Stimulated activated CD4-positive, alpha-beta T cell treated with anti-CD3 and anti-CD28 coated beads, TNF-alpha, amount 100 ng/mL, for 48 hours (primary cell): ENCODE results near the gene SNRPB.

Experiments
- DNase-seq, 3 donors: peaks; one replicate each; pipeline ENCODE4 v3.0.0-alpha.2; 2020; ENCODE audit warnings: low read depth in 3 of 3

The SNRPB gene

GRCh38 chr20:2429051-2429450 lies 41.5 kb downstream of the SNRPB start:
- no peak for DNase-seq

GRCh38 chr20:2421247-2421646 lies 49.3 kb downstream of the SNRPB start:
- no peak for DNase-seq

DNA sequence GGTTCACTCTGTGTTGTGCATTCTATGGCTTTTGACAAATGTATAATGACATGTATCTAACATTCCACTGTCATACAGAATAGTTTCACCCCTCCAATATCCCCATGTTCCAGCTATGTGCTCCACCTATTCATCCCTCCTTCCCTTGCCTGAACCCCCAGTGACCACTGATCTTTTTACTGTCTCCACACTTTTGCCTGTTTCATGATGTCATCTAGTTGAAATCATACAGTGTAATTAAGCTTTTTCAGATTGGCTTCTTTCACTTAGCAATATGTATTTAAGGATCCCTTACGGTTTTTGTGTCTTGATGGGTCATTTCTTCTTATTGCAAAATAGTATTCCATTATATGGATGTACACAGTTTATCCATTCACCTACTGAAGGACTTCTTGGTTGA lies 50.1 kb downstream of the SNRPB start:
- DNase-seq: no peak

- no peak for DNase-seq
Measured at GRCh38 chr20:2418388-2418787, 52.2 kb downstream of the SNRPB start.

GRCh38 chr20:2417213-2417541 lies 53.4 kb downstream of the SNRPB start:
- DNase-seq: no peak

- no peak for DNase-seq
Measured at GRCh38 chr20:2416541-2417212, 53.9 kb downstream of the SNRPB start.
